ENCODE data around the gene EHD3.
A peak's percentile ranks its signal among the peaks of the same experiment; 100 is the strongest.

Gene EHD3

GRCh38 chr2:31296641-31297287 lies 62.8 kb downstream of the EHD3 start:
- no peak for DNase-seq

DNA sequence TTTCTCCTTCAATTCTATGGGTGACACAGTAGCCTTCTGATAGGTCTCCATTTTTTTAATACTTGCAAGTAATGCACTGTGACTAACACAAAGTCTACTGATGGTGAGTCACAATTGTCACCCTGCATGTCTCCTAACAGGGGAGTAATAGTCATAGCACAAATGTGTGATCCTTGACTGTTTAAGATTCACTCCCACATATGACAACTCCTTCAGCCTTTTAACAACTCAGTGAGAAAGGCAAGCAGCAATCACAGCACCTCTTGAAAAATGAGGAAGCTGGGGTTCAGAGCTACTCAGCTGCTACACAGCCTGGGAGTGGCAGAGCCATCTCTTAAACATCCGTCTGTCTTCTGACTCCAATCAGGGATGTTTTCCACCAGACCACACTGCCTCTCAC lies 63.8 kb downstream of the EHD3 start:
- peak; percentile 91 to 96 for DNase-seq

GRCh38 chr2:31299547-31299946 lies 65.6 kb downstream of the EHD3 start:
- DNase-seq: no peak

DNA sequence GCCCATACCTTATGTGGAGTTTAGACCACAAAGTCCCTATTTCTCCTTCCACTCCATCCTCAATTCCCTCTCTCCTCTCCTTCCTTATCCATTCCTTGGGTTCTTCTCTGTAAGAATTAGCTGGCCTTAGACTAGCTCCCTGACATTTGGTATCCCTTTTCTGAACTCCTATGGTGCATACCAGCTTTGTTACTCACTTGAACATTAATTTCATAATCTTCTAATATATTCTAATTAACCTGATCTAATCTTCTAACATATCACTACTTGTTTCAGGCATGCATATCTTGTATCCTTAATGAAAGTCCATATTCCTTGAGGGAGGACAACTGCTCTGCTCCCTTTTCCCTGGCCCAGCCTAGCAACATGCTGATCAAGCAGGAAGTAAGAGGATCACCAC lies 66.4 kb downstream of the EHD3 start:
- DNase-seq: no peak

GRCh38 chr2:31302940-31303563 lies 69.1 kb downstream of the EHD3 start:
- no peak for DNase-seq

DNA sequence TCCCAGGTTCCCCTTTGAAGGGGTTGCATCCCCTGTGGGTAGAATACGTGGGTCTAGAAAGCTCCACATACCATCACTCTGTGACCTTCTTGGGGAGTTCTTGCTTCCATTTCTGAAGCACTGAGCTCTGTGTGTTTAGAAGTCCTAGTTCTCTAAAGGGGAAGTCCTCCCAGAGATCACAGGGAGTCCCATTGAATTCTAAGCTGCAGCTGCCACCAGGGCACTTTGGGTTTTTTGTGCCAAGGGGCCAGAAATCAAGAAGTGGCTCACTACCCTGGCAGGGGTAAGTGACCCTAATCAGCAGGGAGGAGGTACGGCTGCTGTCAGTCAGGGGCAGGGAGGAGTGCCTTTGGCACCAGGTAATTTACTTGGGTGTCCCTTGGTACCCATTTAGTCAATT lies 70.9 kb downstream of the EHD3 start:
- DNase-seq: peak; percentile 16 to 49

DNA sequence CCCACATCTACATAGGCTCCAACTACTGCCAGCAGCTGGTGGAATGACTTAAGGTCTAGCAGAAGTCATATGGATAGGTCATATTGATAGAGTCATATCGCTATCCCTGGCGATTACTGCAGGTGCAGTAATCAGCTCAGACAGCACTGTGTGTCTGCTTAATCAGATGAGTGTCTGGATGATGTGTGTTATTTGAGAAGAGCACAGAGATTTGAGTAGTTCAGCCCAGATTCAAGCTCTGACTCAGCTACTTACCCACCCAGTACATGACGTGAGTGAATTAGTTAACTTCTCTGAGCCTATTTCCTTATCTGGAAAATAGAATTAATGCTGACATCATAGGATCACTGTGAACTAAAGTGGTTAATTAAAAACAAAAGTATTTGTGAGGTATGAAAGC lies 78.9 kb downstream of the EHD3 start:
- peak in 1 of 2 donors; percentile 47 for DNase-seq

DNA sequence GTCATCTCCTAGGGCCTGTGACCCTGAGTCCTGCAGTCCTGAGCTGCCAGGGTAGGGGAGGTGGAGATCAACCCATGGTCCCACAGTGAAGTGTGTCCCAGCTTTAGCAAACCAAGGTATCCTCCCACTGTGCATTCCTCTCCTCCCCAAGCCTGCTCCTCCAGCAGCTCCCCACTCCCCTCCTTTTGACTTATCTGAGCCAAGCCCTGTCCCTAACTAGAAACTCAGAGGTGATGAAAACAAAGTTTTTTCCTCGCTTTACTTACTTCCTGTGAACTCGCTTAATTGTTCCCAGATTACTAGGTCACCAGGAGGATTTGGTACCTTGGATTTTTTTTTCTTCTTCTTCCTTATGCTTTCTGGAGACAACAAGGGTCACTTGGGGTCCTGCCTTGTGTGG lies 80.8 kb downstream of the EHD3 start:
- DNase-seq: no peak

DNA sequence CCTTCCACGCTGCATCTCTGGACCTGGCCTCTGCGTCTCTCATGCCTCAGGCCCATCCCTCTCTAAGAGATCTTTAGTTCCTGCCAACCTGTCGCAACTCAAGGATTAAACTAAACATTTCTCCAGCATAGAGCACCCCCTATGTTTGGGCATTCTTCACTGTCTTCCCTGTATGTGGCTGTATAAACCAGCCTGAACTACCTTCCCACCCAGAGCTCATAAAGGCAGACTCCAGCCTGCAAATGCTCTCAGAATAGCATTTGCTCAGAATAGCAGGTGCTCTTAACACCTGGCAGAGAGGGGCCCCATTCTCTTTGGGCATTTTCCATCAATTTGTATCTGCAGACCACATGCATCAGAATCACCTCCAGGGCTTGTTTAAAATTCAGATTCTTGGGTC lies 83.4 kb downstream of the EHD3 start:
- no peak for DNase-seq

DNA sequence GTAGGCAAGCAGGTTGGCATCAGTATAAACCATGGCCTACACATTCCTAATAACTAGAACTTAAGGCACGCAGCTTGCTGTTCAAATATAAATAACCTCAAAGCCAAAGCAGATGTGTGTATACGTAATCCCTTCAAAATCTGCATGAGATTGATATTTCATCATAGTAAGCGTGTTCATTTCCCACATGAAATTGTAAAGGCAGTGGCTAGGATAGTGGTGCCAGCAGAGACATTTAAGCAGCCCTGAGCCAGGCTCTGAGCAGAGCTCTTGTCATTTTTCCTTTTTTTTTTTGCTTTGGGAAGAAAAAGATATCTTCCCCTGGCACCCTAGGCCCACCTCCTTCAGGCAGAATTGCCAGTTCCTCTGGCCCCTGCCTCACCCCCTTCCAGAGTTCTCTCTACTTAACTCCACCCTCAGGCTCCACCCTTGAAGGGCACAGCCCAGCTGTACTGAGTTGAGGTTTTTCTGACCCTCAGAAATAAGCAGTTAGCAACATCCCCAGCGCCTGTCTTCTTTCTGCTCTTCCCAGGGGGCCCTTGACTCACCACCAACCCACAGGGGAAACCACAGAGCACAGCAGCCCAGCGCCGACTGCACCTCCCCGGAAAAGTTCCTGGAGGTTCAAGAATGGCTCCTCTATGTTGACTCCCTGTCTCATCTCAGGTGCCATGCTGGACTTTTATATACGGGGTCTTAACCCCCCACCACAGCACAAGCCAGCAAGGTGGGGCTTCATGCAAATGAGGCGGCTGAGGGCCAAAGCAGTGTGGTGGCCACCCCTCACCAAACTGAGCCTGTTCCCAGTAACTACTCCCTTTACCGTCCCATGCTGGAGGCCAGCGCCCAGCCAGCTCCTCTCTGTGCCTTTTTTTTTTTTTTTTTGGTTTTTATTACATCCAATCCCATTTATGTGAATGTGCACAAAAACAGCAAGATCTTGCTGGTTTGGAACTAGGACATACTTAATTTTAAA lies 84.7 kb downstream of the EHD3 start:
- peak; percentile 73 to 83 for DNase-seq

Measured in inflammatory macrophage (primary cell).